Activated CD4-positive, alpha-beta memory T cell treated with anti-CD3 and anti-CD28 coated beads for 36 hours (primary cell): Measurements from ENCODE around the gene SPACA5. TPM values are rescaled to one million over a fixed set of nuclear protein-coding genes. Genes with fewer than 3 reads are reported as not detected.

Experiments
- total RNA-seq, 2 experiments: library from RNA; stranded (reverse); gene quantifications; one replicate each; pipeline ENCODE4 v1.2.3, GENCODE V29; 2021

SPACA5 gene
- total RNA-seq, 2 experiments from 2014 or later = not detected

Other genes with a start within 250 kb of the SPACA5 start
- 1 to 10 TPM; 6.0 to 7.2 TPM for gene ZNF81, start 170.1 kb upstream of the SPACA5 start, total RNA-seq
- gene ZNF182, start 3.0 kb upstream of the SPACA5 start, total RNA-seq = 1 to 10 TPM; 6.5 to 7.1 TPM
- 1 to 10 TPM; 1.5 to 2.4 TPM for gene ZNF630, start 64.7 kb downstream of the SPACA5 start, total RNA-seq
- gene SPACA5B, start 123.6 kb downstream of the SPACA5 start, total RNA-seq = not detected
- gene SSX5, start 189.8 kb downstream of the SPACA5 start, total RNA-seq = not detected
- not detected for gene SSX1, start 248.4 kb downstream of the SPACA5 start, total RNA-seq